Measurements from ENCODE around the gene VPS35. TPM values are rescaled to one million over a fixed set of nuclear protein-coding genes. Genes with fewer than 3 reads are reported as not detected.

Gene VPS35
- total and polyA plus RNA-seq, 2 of the 13 experiments (the other 11 are each of a cell fraction or from before 2014, with no cell fraction given): 30.7 to 136 TPM

DNA sequence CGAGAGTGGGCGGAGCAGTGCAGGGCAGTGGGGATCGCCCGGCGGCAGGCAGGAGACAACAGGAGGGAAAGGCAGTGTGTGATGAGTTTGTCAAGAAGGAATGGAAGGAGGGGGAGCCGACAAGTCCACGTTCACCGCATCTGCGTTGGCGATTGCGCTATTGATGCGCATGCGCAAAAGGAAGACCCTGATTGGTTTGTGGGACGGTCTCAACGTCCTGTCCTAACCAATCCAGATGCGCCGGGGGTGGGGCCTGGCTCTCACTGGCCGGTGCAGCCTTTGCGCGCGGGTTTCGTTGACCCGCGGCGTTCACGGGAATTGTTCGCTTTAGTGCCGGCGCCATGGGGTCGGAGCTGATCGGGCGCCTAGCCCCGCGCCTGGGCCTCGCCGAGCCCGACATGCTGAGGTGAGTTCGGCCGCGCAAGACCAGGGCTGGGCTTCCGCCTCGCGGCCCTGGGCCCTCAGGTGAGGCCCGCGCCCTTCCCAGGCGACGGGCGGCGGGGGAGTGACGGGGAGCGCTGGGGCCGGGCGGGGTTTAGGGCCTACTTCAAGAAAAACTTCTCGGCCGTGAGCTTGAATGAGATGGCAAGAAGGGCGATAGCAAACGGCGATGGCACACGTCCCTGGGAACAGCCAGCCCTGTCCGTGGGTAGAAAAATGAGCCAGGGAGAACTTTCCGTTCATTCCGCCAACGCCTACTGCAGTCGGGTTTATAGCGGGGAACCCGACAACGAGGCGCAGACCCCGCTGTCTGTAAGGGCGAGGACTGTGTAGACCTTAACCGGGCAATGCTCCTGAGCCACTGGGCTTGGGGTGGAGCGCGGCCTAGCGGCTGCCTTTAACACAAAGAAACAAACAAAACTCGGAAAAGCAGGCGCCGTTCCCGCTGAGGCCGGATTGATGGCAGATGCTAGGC, 645 bp upstream of the VPS35 start, which contains the start of gene ORC6 (continued):
- TF ChIP-seq IRX3 (CRISPR knock-in tag; IDR thresholded peaks at IDR 0.05; ENCODE audit: borderline replicate concordance, low read depth) (peak; percentile 78; the same call in 1 of the 2 replicates), ZNF331 (CRISPR knock-in tag; IDR thresholded peaks at IDR 0.05) (peak; percentile 42; the same call in 1 of the 2 replicates), ZSCAN25 (CRISPR knock-in tag; IDR thresholded peaks at IDR 0.05) (no peak; the same call in 1 of the 2 replicates), LRRFIP1 (CRISPR knock-in tag; conservative IDR thresholded peaks at IDR 0.05) (no peak), REPIN1 (CRISPR knock-in tag; IDR thresholded peaks at IDR 0.05; ENCODE audit: borderline replicate concordance, low read depth) (no peak; the same call in 1 of the 2 replicates), NFE2L2 (IDR thresholded peaks at IDR 0.05; ENCODE audit: low read length) (no peak), MTF1 (CRISPR knock-in tag; IDR thresholded peaks at IDR 0.05) (no peak; the same call in 1 of the 2 replicates), FOXA3 (CRISPR knock-in tag; IDR thresholded peaks at IDR 0.05) (no peak), U2AF1 (optimal IDR thresholded peaks at IDR 0.05; ENCODE audit: low read depth, low read length) (no peak), AKAP8 (CRISPR knock-in tag; IDR thresholded peaks at IDR 0.05) (no peak), RFXAP (CRISPR knock-in tag; IDR thresholded peaks at IDR 0.05; ENCODE audit: borderline replicate concordance) (no peak; the same call in none of the 2 replicates), ARID2 (CRISPR knock-in tag; IDR thresholded peaks at IDR 0.05; ENCODE audit: borderline replicate concordance) (peak; percentile 62; the same call in 1 of the 2 replicates), NFYC (CRISPR knock-in tag; IDR thresholded peaks at IDR 0.05) (peak; percentile 95), FOXJ3 (CRISPR knock-in tag; IDR thresholded peaks at IDR 0.05; ENCODE audit: borderline replicate concordance) (no peak), JDP2 (CRISPR knock-in tag; IDR thresholded peaks at IDR 0.05; ENCODE audit: borderline replicate concordance) (no peak), JUNB (CRISPR knock-in tag; IDR thresholded peaks at IDR 0.05; ENCODE audit: borderline replicate concordance) (no peak), GMEB2 (CRISPR knock-in tag; IDR thresholded peaks at IDR 0.05; ENCODE audit: low read depth) (no peak)
- TF ChIP-seq, protein P1, sequence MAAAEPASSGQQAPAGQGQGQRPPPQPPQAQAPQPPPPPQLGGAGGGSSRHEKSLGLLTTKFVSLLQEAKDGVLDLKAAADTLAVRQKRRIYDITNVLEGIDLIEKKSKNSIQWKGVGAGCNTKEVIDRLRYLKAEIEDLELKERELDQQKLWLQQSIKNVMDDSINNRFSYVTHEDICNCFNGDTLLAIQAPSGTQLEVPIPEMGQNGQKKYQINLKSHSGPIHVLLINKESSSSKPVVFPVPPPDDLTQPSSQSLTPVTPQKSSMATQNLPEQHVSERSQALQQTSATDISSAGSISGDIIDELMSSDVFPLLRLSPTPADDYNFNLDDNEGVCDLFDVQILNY (CRISPR knock-in tag; conservative IDR thresholded peaks at IDR 0.05): peak; percentile 97
- TF ChIP-seq, protein P2, sequence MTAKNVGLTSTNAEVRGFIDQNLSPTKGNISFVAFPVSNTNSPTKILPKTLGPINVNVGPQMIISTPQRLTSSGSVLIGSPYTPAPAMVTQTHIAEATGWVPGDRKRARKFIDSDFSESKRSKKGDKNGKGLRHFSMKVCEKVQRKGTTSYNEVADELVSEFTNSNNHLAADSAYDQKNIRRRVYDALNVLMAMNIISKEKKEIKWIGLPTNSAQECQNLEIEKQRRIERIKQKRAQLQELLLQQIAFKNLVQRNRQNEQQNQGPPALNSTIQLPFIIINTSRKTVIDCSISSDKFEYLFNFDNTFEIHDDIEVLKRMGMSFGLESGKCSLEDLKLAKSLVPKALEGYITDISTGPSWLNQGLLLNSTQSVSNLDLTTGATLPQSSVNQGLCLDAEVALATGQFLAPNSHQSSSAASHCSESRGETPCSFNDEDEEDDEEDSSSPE (CRISPR knock-in tag; IDR thresholded peaks at IDR 0.05): peak; percentile 99
- TF ChIP-seq, protein P3, sequence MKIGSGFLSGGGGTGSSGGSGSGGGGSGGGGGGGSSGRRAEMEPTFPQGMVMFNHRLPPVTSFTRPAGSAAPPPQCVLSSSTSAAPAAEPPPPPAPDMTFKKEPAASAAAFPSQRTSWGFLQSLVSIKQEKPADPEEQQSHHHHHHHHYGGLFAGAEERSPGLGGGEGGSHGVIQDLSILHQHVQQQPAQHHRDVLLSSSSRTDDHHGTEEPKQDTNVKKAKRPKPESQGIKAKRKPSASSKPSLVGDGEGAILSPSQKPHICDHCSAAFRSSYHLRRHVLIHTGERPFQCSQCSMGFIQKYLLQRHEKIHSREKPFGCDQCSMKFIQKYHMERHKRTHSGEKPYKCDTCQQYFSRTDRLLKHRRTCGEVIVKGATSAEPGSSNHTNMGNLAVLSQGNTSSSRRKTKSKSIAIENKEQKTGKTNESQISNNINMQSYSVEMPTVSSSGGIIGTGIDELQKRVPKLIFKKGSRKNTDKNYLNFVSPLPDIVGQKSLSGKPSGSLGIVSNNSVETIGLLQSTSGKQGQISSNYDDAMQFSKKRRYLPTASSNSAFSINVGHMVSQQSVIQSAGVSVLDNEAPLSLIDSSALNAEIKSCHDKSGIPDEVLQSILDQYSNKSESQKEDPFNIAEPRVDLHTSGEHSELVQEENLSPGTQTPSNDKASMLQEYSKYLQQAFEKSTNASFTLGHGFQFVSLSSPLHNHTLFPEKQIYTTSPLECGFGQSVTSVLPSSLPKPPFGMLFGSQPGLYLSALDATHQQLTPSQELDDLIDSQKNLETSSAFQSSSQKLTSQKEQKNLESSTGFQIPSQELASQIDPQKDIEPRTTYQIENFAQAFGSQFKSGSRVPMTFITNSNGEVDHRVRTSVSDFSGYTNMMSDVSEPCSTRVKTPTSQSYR (CRISPR knock-in tag; IDR thresholded peaks at IDR 0.05; ENCODE audit: borderline replicate concordance): no peak
